ENCODE data around the gene SH2D4B. TPM values are rescaled to one million over a fixed set of nuclear protein-coding genes. Genes with fewer than 3 reads are reported as not detected.

SH2D4B gene
- total RNA-seq (not detected in 2 replicates), polyA plus RNA-seq (not detected in 2 replicates), polyA minus RNA-seq (0.07 TPM in 1 of 2 replicates, not detected in the other), Bru-seq, nascent RNA (percentile 21 among the genes with signal in this experiment), BruChase-seq, experiment 1, labeled RNA remaining after a 6-hour chase (percentile 33 among the genes with signal in this experiment), BruChase-seq, experiment 2, labeled RNA remaining after a 2-hour chase (percentile 31 among the genes with signal in this experiment)
- not detected in 2 replicates for polyA plus RNA-seq (2011; cell fraction: cytosol; rRNA removed)
- 0.04 and 0.08 TPM in 2 replicates for polyA plus RNA-seq (2011; cell fraction: nucleus; rRNA removed)
- not detected in 2 replicates for polyA plus RNA-seq (2012)
- polyA minus RNA-seq (2011; cell fraction: cytosol; rRNA and poly(A)+ RNA removed): not detected
- 0.14 TPM in 2 replicates for polyA minus RNA-seq (2011; cell fraction: nucleus; rRNA and poly(A)+ RNA removed)
- long read RNA-seq: 0 reads

DNA sequence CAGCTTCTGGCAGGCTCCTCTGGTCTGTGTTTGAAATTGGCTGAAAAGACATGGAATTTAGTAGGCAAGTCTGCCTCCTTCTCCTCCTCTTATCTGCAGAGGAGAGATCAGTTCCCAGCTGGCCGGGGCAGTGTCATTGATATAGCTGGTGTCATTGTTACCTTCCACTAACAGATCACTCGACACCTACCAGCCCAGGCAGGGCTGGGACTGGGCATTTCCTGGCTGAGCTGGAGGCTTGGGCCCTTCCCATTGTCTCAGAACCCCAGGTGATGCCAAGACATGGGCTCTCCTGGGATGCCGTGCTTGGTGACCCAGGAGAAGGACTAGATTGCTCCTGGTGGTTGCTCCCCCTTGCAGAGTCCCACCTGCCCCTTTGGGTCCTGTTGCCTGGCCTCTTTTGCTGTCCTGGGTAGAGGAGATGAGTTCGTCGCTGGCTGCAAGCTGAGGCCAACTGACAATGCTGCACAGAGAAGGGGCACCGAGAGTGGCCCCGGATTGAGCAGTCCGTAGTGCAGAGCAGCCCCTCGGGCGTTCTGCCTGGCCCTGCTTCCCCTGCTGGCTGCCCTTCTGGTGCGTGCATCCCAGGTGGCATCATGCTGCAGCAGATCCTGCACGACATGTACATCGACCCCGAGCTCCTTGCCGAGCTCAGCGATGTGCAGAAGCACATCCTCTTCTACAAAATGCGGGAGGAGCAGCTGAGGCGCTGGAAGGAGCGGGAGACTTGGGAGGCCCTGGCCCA lies at the start of gene SH2D4B:
TSS of gene SH2D4B (plus strand) at position 167 of the 745 bp plus-strand sequence. CDS start at position 597, 430 bp downstream.
- Histone ChIP-seq H3K27ac (ENCODE audit: insufficient read depth, low read depth, low read length) (no peak within 1 kb of the TSS), H3K4me3 (replicated peaks in 1 of 3; ENCODE audit: insufficient read depth in 1 of 3, low read depth in 1 of 3, low read length in 3 of 3) (no peak within 1 kb of the TSS), H3K36me3 (ENCODE audit: control insufficient read depth in 2 of 2, extremely low read depth in 1 of 2, insufficient read depth in 2 of 2, low read length in 2 of 2) (no peaks in the 10 kb centered on the region), H3K27me3 (ENCODE audit: control insufficient read depth in 2 of 2, insufficient read depth in 2 of 2, low read length in 2 of 2) (peaks cover 2 to 4% of the 10 kb centered on the region in 2 experiments), H3K9me1 (replicated peaks; ENCODE audit: control insufficient read depth, extremely low read depth, insufficient read depth, low read length) (no peaks in the 10 kb centered on the region), H2AFZ (ENCODE audit: low read depth, low read length) (no peak within 1 kb of the TSS), H3K4me2 (ENCODE audit: insufficient read depth, low read length) (no peak within 1 kb of the TSS), H3K79me2 (ENCODE audit: control insufficient read depth, insufficient read depth, low read length) (no peaks in the 10 kb centered on the region), H3K4me1 (ENCODE audit: control insufficient read depth, extremely low read depth, insufficient read depth, low read length) (peaks cover 4% of the 10 kb centered on the region), H3K9me3 (replicated peaks; ENCODE audit: control insufficient read depth, insufficient read depth, low read length) (no peaks in the 10 kb centered on the region), H3K9ac (replicated peaks; ENCODE audit: extremely low read depth, insufficient read depth, low read length) (no peak within 1 kb of the TSS), H4K20me1 (replicated peaks; ENCODE audit: control insufficient read depth, extremely low read depth, insufficient read depth, low read length) (no peaks in the 10 kb centered on the region)
- dilution Hi-C loops (cut with MboI; ENCODE audit: extremely low pct_ligation_motif_present, low sequenced_read_pairs) (no loop called here), intact Hi-C loops (cut with micrococcal nuclease) (loop anchor here (2.0 kb wide), 1 partner anchor 61 kb away; no protein-coding TSS in a partner anchor)
- ChIA-PET POLR2A (no interaction called here), CTCF (interaction anchor here (0.9 to 1.6 kb wide), 2 partner anchors 14 to 58 kb away, joined by 4 to 6 read pairs; no protein-coding TSS in a partner anchor)
- FAIRE-seq (peak; percentile 4), DNase-seq (ENCODE audit: low read depth, low spot score) (no peak)
- TF ChIP-seq, protein P1, sequence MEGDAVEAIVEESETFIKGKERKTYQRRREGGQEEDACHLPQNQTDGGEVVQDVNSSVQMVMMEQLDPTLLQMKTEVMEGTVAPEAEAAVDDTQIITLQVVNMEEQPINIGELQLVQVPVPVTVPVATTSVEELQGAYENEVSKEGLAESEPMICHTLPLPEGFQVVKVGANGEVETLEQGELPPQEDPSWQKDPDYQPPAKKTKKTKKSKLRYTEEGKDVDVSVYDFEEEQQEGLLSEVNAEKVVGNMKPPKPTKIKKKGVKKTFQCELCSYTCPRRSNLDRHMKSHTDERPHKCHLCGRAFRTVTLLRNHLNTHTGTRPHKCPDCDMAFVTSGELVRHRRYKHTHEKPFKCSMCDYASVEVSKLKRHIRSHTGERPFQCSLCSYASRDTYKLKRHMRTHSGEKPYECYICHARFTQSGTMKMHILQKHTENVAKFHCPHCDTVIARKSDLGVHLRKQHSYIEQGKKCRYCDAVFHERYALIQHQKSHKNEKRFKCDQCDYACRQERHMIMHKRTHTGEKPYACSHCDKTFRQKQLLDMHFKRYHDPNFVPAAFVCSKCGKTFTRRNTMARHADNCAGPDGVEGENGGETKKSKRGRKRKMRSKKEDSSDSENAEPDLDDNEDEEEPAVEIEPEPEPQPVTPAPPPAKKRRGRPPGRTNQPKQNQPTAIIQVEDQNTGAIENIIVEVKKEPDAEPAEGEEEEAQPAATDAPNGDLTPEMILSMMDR (IDR thresholded peaks at IDR 0.05; ENCODE audit: extremely low read depth in 1 of 2, insufficient read depth in 1 of 2, low read depth in 1 of 2, low read length in 2 of 2): no peak
- TF ChIP-seq POLR2AphosphoS5 (IDR thresholded peaks at IDR 0.05; ENCODE audit: insufficient read depth, low read depth, low read length) (no peak), MYC (IDR thresholded peaks at IDR 0.05; ENCODE audit: low read depth, low read length) (no peak), GATA2 (IDR thresholded peaks at IDR 0.05; ENCODE audit: insufficient read depth, insufficient read length, low read depth, low read length) (no peak), EZH2 (IDR thresholded peaks at IDR 0.05; ENCODE audit: borderline replicate concordance, low read depth, low read length, severe bottlenecking) (no peak), JUN (IDR thresholded peaks at IDR 0.05; ENCODE audit: borderline replicate concordance, insufficient read depth, insufficient read length, low read depth) (no peak), POLR2A (IDR thresholded peaks at IDR 0.05; ENCODE audit: low read depth, low read length) (no peak), FOS (IDR thresholded peaks at IDR 0.05; ENCODE audit: borderline replicate concordance, insufficient read depth, low read length) (no peak)
- TF ChIP-seq, protein P2, sequence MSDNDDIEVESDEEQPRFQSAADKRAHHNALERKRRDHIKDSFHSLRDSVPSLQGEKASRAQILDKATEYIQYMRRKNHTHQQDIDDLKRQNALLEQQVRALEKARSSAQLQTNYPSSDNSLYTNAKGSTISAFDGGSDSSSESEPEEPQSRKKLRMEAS (IDR thresholded peaks at IDR 0.05; ENCODE audit: insufficient read depth, insufficient read length): no peak
- BruUV-seq (replicated peaks): no TSS peak

Data from endothelial cell of umbilical vein (primary cell).